H1 (cell line): ENCODE results near the gene ROBO2. TPM values are rescaled to one million over a fixed set of nuclear protein-coding genes. Genes with fewer than 3 reads are reported as not detected.

Source experiments
- CTCF ChIA-PET: fragments of 300-600 bp; sonication (Branson Sonifier 250); formaldehyde crosslinking; loops from one replicate; lab custom pipeline; 2021; ENCODE audit not compliant: partially characterized antibody; lab: Charles Lee
- POLR2A ChIA-PET: fragments of 300-600 bp; sonication (Branson Sonifier 250); formaldehyde crosslinking; loops from one replicate; lab custom pipeline; 2021; ENCODE audit warnings: inconsistent platforms; ENCODE audit not compliant: partially characterized antibody; lab: Charles Lee
- DNase-seq, 2 experiments: peaks; one replicate each; pipeline versions ENCODE4 v3.0.0 to v3.0.0-alpha.2; 2010 to 2022; ENCODE audit warnings: low spot score in 2 of 2, low read depth in 1 of 2, mixed read lengths in 1 of 2
- FAIRE-seq: peaks from 2 replicates; lab custom pipeline; 2011; peaks lifted over from hg19 to GRCh38; lab: Jason Lieb, UNC
- H2AFZ ChIP-seq: 2 replicates; pipeline ENCODE4 v1.8.1; 2012; ENCODE audit warnings: low read length, inconsistent platforms
- H2AK5ac ChIP-seq: 2 replicates; pipeline ENCODE4 v1.6.1; 2013; ENCODE audit warnings: low read depth, low read length
- H2BK120ac ChIP-seq: replicated peaks from 2 replicates; pipeline ENCODE3; 2013; ENCODE audit warnings: low read depth, low read length, inconsistent platforms
- H2BK12ac ChIP-seq: 2 replicates; pipeline ENCODE4 v1.6.1; 2013; ENCODE audit warnings: low read depth, low read length
- H2BK15ac ChIP-seq: 2 replicates; pipeline ENCODE4 v1.6.1; 2013; ENCODE audit warnings: low read length
- H2BK20ac ChIP-seq: 2 replicates; pipeline ENCODE4 v1.6.1; 2013; ENCODE audit warnings: low read length
- H2BK5ac ChIP-seq: 2 replicates; pipeline ENCODE4 v1.6.1; 2013; ENCODE audit warnings: low read depth, low read length
- H3K14ac ChIP-seq: 2 replicates; pipeline ENCODE4 v1.6.1; 2013; ENCODE audit warnings: inconsistent platforms; ENCODE audit not compliant: insufficient read length
- H3K18ac ChIP-seq: 2 replicates; pipeline ENCODE4 v1.6.1; 2013; ENCODE audit warnings: low read length; ENCODE audit errors: extremely low read depth
- H3K23ac ChIP-seq: 2 replicates; pipeline ENCODE4 v1.6.1; 2013; ENCODE audit warnings: inconsistent platforms; ENCODE audit not compliant: insufficient read length
- H3K23me2 ChIP-seq: 2 replicates; pipeline ENCODE4 v1.6.1; 2013; ENCODE audit warnings: low read depth, low read length
- H3K27ac ChIP-seq: 2 replicates; pipeline ENCODE4 v1.6.1; 2011; ENCODE audit warnings: low read depth, low read length, inconsistent platforms
- H3K27me3 ChIP-seq, 4 experiments: replicated peaks in 1 of 4; 1 replicate in 1 of 4; 2 replicates in 3 of 4; pipeline versions ENCODE4 v1.6.1 to v1.8.1; 2011 to 2013; ENCODE audit warnings: low read length in 3 of 4, mild to moderate bottlenecking in 3 of 4, inconsistent platforms in 2 of 4, mixed read lengths in 2 of 4, moderate library complexity in 1 of 4; ENCODE audit not compliant: control insufficient read depth in 3 of 4, insufficient read depth in 3 of 4; ENCODE audit errors: extremely low read depth in 1 of 4
- H3K36me3 ChIP-seq, 4 experiments: 2 replicates each; pipeline versions ENCODE4 v1.6.1 to v1.8.1; 2011 to 2013; ENCODE audit warnings: mild to moderate bottlenecking in 4 of 4, low read length in 3 of 4, moderate library complexity in 2 of 4, control low read depth in 1 of 4, inconsistent platforms in 1 of 4; ENCODE audit not compliant: insufficient read depth in 4 of 4, control insufficient read depth in 2 of 4
- H3K4ac ChIP-seq: replicated peaks from 2 replicates; pipeline ENCODE3; 2013; ENCODE audit warnings: low read length, low read depth, mixed read lengths, inconsistent platforms; ENCODE audit not compliant: insufficient read length
- H3K4me1 ChIP-seq, 4 experiments: replicated peaks in 1 of 4; 1 replicate in 1 of 4; 2 replicates in 3 of 4; pipeline versions ENCODE4 v1.6.1 to v1.8.1; 2011 to 2013; ENCODE audit warnings: low read length in 3 of 4, inconsistent platforms in 2 of 4, mixed read lengths in 1 of 4; ENCODE audit not compliant: insufficient read depth in 4 of 4, control insufficient read depth in 3 of 4
- H3K4me2 ChIP-seq, 2 experiments: 2 replicates each; pipeline versions ENCODE4 v1.6.1 to v1.8.1; 2011 to 2013; ENCODE audit warnings: low read depth in 2 of 2, low read length in 2 of 2, control low read depth in 1 of 2, inconsistent platforms in 1 of 2, mild to moderate bottlenecking in 1 of 2; ENCODE audit not compliant: insufficient read depth in 1 of 2
- H3K4me3 ChIP-seq, 4 experiments: fragments of 200-600, 300-600 bp in 1 of 4; sonication (generic), shearing (Covaris generic), sonication (Bioruptor Twin) in 1 of 4; 2 replicates each; pipeline versions ENCODE4 v1.5.1 to v1.8.1; 2011 to 2016; ENCODE audit warnings: low read length in 4 of 4, low read depth in 3 of 4, control low read depth in 2 of 4, inconsistent platforms in 2 of 4, mild to moderate bottlenecking in 2 of 4, mixed read lengths in 1 of 4, moderate library complexity in 1 of 4; ENCODE audit not compliant: insufficient read depth in 2 of 4; ENCODE audit errors: extremely low read depth in 1 of 4
- H3K56ac ChIP-seq: replicated peaks from 2 replicates; pipeline ENCODE3; 2013; ENCODE audit warnings: low read depth, mild to moderate bottlenecking, mixed read lengths, low read length, inconsistent platforms; ENCODE audit not compliant: insufficient read length
- H3K79me1 ChIP-seq: 2 replicates; pipeline ENCODE4 v1.6.1; 2013; ENCODE audit warnings: low read depth, low read length, control low read depth
- H3K79me2 ChIP-seq, 2 experiments: 2 replicates each; pipeline versions ENCODE4 v1.6.1 to v1.8.1; 2012 to 2013; ENCODE audit warnings: low read length in 2 of 2, mild to moderate bottlenecking in 2 of 2, inconsistent platforms in 1 of 2; ENCODE audit not compliant: insufficient read depth in 2 of 2, control insufficient read depth in 1 of 2
- H3K9ac ChIP-seq, 4 experiments: replicated peaks in 1 of 4; 1 replicate in 1 of 4; 2 replicates in 3 of 4; pipeline versions ENCODE4 v1.6.1 to v1.8.1; 2011 to 2013; ENCODE audit warnings: low read depth in 3 of 4, low read length in 3 of 4, control low read depth in 2 of 4, mild to moderate bottlenecking in 2 of 4, moderate library complexity in 2 of 4, inconsistent platforms in 1 of 4; ENCODE audit errors: extremely low read depth in 1 of 4
- H3K9me3 ChIP-seq, 2 experiments: 2 replicates each; pipeline versions ENCODE4 v1.6.1 to v1.8.1; 2012 to 2013; ENCODE audit warnings: mild to moderate bottlenecking in 2 of 2, moderate library complexity in 2 of 2, control low read depth in 1 of 2, inconsistent platforms in 1 of 2, low read depth in 1 of 2, low read length in 1 of 2, mixed read lengths in 1 of 2; ENCODE audit not compliant: insufficient read depth in 2 of 2
- H4K20me1 ChIP-seq, 2 experiments: replicated peaks in 1 of 2; 2 replicates each; pipeline versions ENCODE3 to v1.8.1; 2011 to 2013; ENCODE audit warnings: inconsistent platforms in 2 of 2, low read length in 2 of 2, mild to moderate bottlenecking in 1 of 2; ENCODE audit not compliant: insufficient read depth in 2 of 2, control insufficient read depth in 1 of 2
- H4K5ac ChIP-seq: 2 replicates; pipeline ENCODE4 v1.6.1; 2013; ENCODE audit warnings: low read length, low read depth, mixed read lengths, inconsistent platforms; ENCODE audit not compliant: insufficient read length
- H4K8ac ChIP-seq: 2 replicates; pipeline ENCODE4 v1.8.0; 2013; ENCODE audit warnings: mild to moderate bottlenecking, moderate library complexity, low read length, inconsistent platforms; ENCODE audit not compliant: insufficient read depth; ENCODE audit errors: extremely low read depth
- H4K91ac ChIP-seq: replicated peaks from 2 replicates; pipeline ENCODE3; 2013; ENCODE audit warnings: low read length, mixed read lengths, inconsistent platforms; ENCODE audit not compliant: insufficient read length
- EP300 ChIP-seq, 2 experiments: IDR thresholded peaks; 1 replicate in 1 of 2; 2 replicates in 1 of 2; pipeline ENCODE4 v1.6.1; 2011 to 2012; ENCODE audit warnings: low read depth in 2 of 2, low read length in 2 of 2, mild to moderate bottlenecking in 2 of 2, borderline replicate concordance in 1 of 2, inconsistent platforms in 1 of 2, moderate library complexity in 1 of 2
- EZH2 ChIP-seq: fragments of 200-600 bp; sonication (generic); IDR thresholded peaks from 2 replicates; pipeline ENCODE4 v1.7.1; 2012; ENCODE audit warnings: low read depth, mild to moderate bottlenecking, moderate library complexity, low read length, inconsistent platforms; ENCODE audit not compliant: severe bottlenecking
- NRF1 ChIP-seq: IDR thresholded peaks from 2 replicates; pipeline ENCODE4 v1.6.1; 2011; ENCODE audit warnings: mild to moderate bottlenecking, low read depth, low read length, improper control_type of control experiment
- POU5F1 ChIP-seq: IDR thresholded peaks from 2 replicates; pipeline ENCODE4 v1.6.1; 2011; ENCODE audit warnings: low read depth, mild to moderate bottlenecking, low read length, moderate library complexity
- SRF ChIP-seq: IDR thresholded peaks from 2 replicates; pipeline ENCODE4 v1.6.1; 2011; ENCODE audit warnings: mild to moderate bottlenecking, low read depth, low read length, moderate library complexity
- WGBS, 2 experiments: shearing (Covaris generic) in 1 of 2; methylation state at CpG; one replicate each; pipeline versions ENCODE4 v1.1.6 to v1.1.7; 2013 to 2015; ENCODE audit warnings: low lambda C conversion rate in 2 of 2, mixed read lengths in 2 of 2, inconsistent platforms in 1 of 2, low coverage in 1 of 2, missing lambda C conversion rate in 1 of 2; ENCODE audit not compliant: insufficient replicate concordance in 2 of 2, insufficient coverage in 1 of 2, insufficient read length in 1 of 2; ENCODE audit errors: extremely low coverage in 1 of 2, missing lambda C conversion rate in 1 of 2; 5-methylcytosine and 5-hydroxymethylcytosine counted together
- polyA plus RNA-seq, 7 experiments: library from polyadenylated mRNA; depleted of rRNA in 3 of 7; stranded (reverse) in 5 of 7; unstranded in 2 of 7; fragments of >200 nt in 5 of 7; fragments of 200-250 nt in 2 of 7; gene quantifications; 1 replicate in 5 of 7; 2 replicates in 1 of 7; 4 replicates in 1 of 7; pipeline versions ENCODE4 v1.2.1 to v1.2.3, GENCODE V29; 2011 to 2013; ENCODE audit warnings: missing spikeins in 2 of 7, mixed read lengths in 2 of 7
- total RNA-seq: library from RNA; stranded (reverse); fragmentation: NEBNext Ultra II Directional; extraction: Animal tissue kit (Norgen Biotek cat#: 25700); gene quantifications from 2 replicates; pipeline ENCODE4 v1.2.1, GENCODE V29; 2021
- TF ChIP-seq, protein P1 (sequence below): IDR thresholded peaks from 2 replicates; pipeline ENCODE4 v1.6.1; 2011; ENCODE audit warnings: low read length, improper control_type of control experiment

Gene ROBO2
- total and polyA plus RNA-seq, 2 of the 8 experiments (the other 6 are each of a cell fraction or from before 2014, with no cell fraction given): 1.5 to 2.9 TPM

DNA sequence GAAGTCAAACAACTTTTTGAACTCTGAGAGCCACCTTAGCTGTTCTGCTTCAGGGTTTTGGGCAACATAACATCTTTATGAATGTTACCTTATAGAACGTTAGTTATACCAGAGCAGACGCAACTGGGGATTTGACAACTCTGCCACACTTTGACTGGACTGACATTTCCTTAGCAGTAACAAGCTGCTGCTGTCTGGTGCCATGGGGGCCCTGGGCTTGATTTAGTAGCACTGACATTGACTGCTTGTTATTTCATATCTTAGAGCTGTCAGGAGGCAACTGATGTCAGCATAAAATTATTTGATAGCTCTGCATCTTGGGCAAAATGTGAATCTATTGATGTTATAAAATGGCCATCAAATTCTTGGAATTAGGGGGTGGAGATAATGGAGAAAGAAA, 285.4 kb downstream of the ROBO2 start:
- Histone ChIP-seq H2AK5ac (no peak overlapping the region), H4K20me1 (no peaks in the 10 kb centered on the region), H2BK120ac (no peak overlapping the region), H3K4me1 (peaks cover 0 to under 1% (median 0%) of the 10 kb centered on the region in 4 experiments; a peak in 1 of 7 replicates), H3K79me1 (no peaks in the 10 kb centered on the region), H3K9ac (no peak overlapping the region), H2BK15ac (no peak overlapping the region), H3K56ac (no peak overlapping the region), H3K9me3 (no peaks in the 10 kb centered on the region), H4K91ac (no peak overlapping the region), H3K14ac (no peak overlapping the region), H3K18ac (no peak overlapping the region), H2BK20ac (no peak overlapping the region), H3K27me3 (no peaks in the 10 kb centered on the region), H3K27ac (no peak overlapping the region), H3K23ac (no peak overlapping the region), H2BK5ac (no peak overlapping the region), H3K36me3 (no peaks in the 10 kb centered on the region), H3K79me2 (no peaks in the 10 kb centered on the region), H4K5ac (no peak overlapping the region), H3K4me2 (no peak overlapping the region), H3K23me2 (no peaks in the 10 kb centered on the region; the same call in 1 of the 2 replicates), H3K4me3 (no peak overlapping the region), H2BK12ac (no peak overlapping the region), H3K4ac (no peak overlapping the region), H2AFZ (no peak overlapping the region), H4K8ac (no peak overlapping the region)
- ChIA-PET POLR2A (no interaction called here), CTCF (no interaction called here)
- FAIRE-seq: no peak
- WGBS, 2 experiments: 94% methylated on average over 2 of the region's 2 CpGs; no CpG with 5 or more reads in 1 of the 2 experiments
- DNase-seq: no peak
- TF ChIP-seq, protein P1, sequence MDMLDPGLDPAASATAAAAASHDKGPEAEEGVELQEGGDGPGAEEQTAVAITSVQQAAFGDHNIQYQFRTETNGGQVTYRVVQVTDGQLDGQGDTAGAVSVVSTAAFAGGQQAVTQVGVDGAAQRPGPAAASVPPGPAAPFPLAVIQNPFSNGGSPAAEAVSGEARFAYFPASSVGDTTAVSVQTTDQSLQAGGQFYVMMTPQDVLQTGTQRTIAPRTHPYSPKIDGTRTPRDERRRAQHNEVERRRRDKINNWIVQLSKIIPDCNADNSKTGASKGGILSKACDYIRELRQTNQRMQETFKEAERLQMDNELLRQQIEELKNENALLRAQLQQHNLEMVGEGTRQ: no peak
- TF ChIP-seq EZH2: no peak
- TF ChIP-seq NRF1: no peak
- no peak for TF ChIP-seq POU5F1
- no peak for TF ChIP-seq SRF
- no peak for TF ChIP-seq EP300 (IDR thresholded peaks at IDR 0.05; ENCODE audit: borderline replicate concordance in 1 of 2, low read depth in 2 of 2, low read length in 2 of 2)
